Heart left ventricle (tissue), 13 donors: Measurements from ENCODE around the gene POMC.

Source experiments
- POLR2A ChIP-seq, 2 donors: fragments of 450-650 bp; IDR thresholded peaks; one replicate each; pipeline ENCODE4 v1.6.1; 2017; ENCODE audit warnings: antibody characterized with exemption in 2 of 2, mild to moderate bottlenecking in 2 of 2, moderate library complexity in 2 of 2
- TF ChIP-seq, protein P1 (sequence below), 12 donors: fragments of 200-600 bp; sonication (generic) in 4 of 12; IDR thresholded peaks; one replicate each; pipeline versions ENCODE4 v1.5.0 to v1.8.0; 2018 to 2022; ENCODE audit warnings: antibody characterized with exemption in 12 of 12, mild to moderate bottlenecking in 5 of 12
- donor health status: ischemic (EF 13 %, LVEDD 7.1; RV severe dilation, severe dysfunction).
- donor health status: DM: no; HTN: yes; CAD: no.
- donor health status: DM: no; HTN: no; CAD: no.
- donor health status: ischemic (EF 25% LVEDD 6.9; RV normal size, moderate dysfunction).
- donor health status: ischemic (EF 25% LVEDD 5.7; RV mildly dilated, moderate dysfunction).
- donor health status: ischemic (EF 35%, LVEDD 5.7; RV mildly dilated, moderate dysfunction).
- donor health status: nonischemic (EF 11% LVEDD 7.7; RV severe dilation, severe dysfunction).
- donor health status: DM: yes; HTN: yes; CAD: no.
- donor health status: PGD.
- donor health status: ischemic (EF 29% LVEDD 5.4; RV normal size, mild dysfunction).
- donor health status: nonischemic (EF 23%, LVEDD 6.1; RV moderate dilation, normal function).

DNA sequence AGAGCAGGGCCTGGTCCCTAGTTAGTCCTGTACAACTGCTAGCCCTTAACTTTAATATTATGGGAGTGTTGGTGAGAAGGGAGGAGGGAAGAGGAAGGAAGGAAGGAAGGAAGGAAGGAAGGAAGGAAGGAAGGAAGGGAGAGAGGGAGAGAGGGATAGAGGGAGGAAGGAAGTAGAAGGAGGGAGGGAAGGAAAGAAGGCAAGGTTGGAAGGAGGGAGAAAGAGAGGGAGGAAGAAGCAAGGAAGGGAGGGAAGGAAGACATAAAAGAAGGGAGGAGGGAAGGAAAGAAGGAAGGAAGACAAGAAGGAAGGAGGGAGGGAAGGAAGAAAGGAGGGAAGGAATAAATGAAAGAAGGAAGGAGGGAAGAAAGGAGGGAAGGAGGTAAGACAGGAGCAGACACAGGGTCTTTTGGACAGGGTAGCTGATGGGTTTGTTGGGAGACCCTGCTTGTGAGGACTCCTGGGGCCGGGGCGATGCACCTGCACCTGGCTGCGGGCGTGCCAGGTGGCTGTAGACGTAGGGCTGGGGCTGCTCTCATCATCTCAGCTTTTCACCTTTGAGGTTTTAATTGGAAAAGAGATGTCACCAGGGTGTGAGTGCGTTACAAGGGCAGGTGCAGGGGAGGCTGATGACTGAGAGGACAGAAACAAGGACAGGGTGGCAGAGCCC is 5.9 kb upstream of the POMC start:
- TF ChIP-seq POLR2A (IDR thresholded peaks at IDR 0.05) = no peak
- TF ChIP-seq, protein P1, sequence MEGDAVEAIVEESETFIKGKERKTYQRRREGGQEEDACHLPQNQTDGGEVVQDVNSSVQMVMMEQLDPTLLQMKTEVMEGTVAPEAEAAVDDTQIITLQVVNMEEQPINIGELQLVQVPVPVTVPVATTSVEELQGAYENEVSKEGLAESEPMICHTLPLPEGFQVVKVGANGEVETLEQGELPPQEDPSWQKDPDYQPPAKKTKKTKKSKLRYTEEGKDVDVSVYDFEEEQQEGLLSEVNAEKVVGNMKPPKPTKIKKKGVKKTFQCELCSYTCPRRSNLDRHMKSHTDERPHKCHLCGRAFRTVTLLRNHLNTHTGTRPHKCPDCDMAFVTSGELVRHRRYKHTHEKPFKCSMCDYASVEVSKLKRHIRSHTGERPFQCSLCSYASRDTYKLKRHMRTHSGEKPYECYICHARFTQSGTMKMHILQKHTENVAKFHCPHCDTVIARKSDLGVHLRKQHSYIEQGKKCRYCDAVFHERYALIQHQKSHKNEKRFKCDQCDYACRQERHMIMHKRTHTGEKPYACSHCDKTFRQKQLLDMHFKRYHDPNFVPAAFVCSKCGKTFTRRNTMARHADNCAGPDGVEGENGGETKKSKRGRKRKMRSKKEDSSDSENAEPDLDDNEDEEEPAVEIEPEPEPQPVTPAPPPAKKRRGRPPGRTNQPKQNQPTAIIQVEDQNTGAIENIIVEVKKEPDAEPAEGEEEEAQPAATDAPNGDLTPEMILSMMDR (IDR thresholded peaks at IDR 0.05) = no peak
